GM23248 (cell line): ENCODE results near the gene GSTO2. TPM values are rescaled to one million over a fixed set of nuclear protein-coding genes. Genes with fewer than 3 reads are reported as not detected.

Experiments
- DNase-seq: peaks from one replicate; pipeline ENCODE4 v3.0.0-alpha.2; 2015
- H2AFZ ChIP-seq: fragments of 200-600 bp; sonication (generic); 2 replicates; pipeline ENCODE4 v1.6.1; 2016; ENCODE audit warnings: antibody characterized with exemption
- H3F3A ChIP-seq: fragments of 200-600 bp; sonication (generic); 2 replicates; pipeline ENCODE4 v1.6.1; 2016; ENCODE audit warnings: mild to moderate bottlenecking, antibody characterized with exemption, mixed run types; ENCODE audit not compliant: insufficient read depth
- H3K27ac ChIP-seq: fragments of 200-600 bp; sonication (generic); 2 replicates; pipeline ENCODE4 v1.5.1; 2016; ENCODE audit warnings: mild to moderate bottlenecking
- H3K27me3 ChIP-seq: fragments of 200-600 bp; sonication (generic); replicated peaks from 2 replicates; pipeline ENCODE4 v1.6.1; 2016; ENCODE audit warnings: mild to moderate bottlenecking; ENCODE audit not compliant: insufficient read depth
- H3K36me3 ChIP-seq: fragments of 200-600 bp; sonication (generic); 2 replicates; pipeline ENCODE4 v1.6.1; 2016; ENCODE audit warnings: low read depth, mild to moderate bottlenecking
- H3K4me1 ChIP-seq: fragments of 200-600 bp; sonication (generic); 2 replicates; pipeline ENCODE4 v1.6.1; 2016; ENCODE audit warnings: mild to moderate bottlenecking; ENCODE audit not compliant: insufficient read depth
- H3K4me2 ChIP-seq: fragments of 200-600 bp; sonication (generic); one replicate; pipeline ENCODE4 v1.6.1; 2016; ENCODE audit warnings: mild to moderate bottlenecking; ENCODE audit not compliant: unreplicated experiment
- H3K4me3 ChIP-seq: fragments of 200-600 bp; sonication (generic); 2 replicates; pipeline ENCODE4 v1.5.1; 2016; ENCODE audit warnings: mild to moderate bottlenecking
- H3K79me2 ChIP-seq: fragments of 200-600 bp; sonication (generic); 2 replicates; pipeline ENCODE4 v1.6.1; 2016; ENCODE audit warnings: mild to moderate bottlenecking; ENCODE audit not compliant: insufficient read depth
- H3K9ac ChIP-seq: fragments of 200-600 bp; sonication (generic); 2 replicates; pipeline ENCODE4 v1.6.1; 2016; ENCODE audit warnings: mild to moderate bottlenecking
- H3K9me2 ChIP-seq: fragments of 200-600 bp; sonication (generic); 2 replicates; pipeline ENCODE4 v1.6.1; 2016; ENCODE audit warnings: mixed run types, mild to moderate bottlenecking, moderate library complexity; ENCODE audit not compliant: insufficient read depth
- H3K9me3 ChIP-seq: fragments of 200-600 bp; sonication (generic); one replicate; pipeline ENCODE4 v1.6.1; 2017; ENCODE audit warnings: low read depth
- H4K20me1 ChIP-seq: fragments of 200-600 bp; sonication (generic); 2 replicates; pipeline ENCODE4 v1.6.0; 2016; ENCODE audit not compliant: insufficient read depth
- EZH2 ChIP-seq: fragments of 200-600 bp; sonication (generic); IDR thresholded peaks from 2 replicates; pipeline ENCODE4 v1.6.1; 2018; ENCODE audit warnings: antibody characterized with exemption, mild to moderate bottlenecking; ENCODE audit not compliant: insufficient read depth, poor library complexity, severe bottlenecking
- EZH2phosphoT487 ChIP-seq: fragments of 200-600 bp; sonication (generic); IDR thresholded peaks from 2 replicates; pipeline ENCODE4 v1.6.1; 2018; ENCODE audit warnings: antibody characterized with exemption, moderate library complexity, mild to moderate bottlenecking, low read depth; ENCODE audit not compliant: insufficient read depth
- WGBS, 2 experiments: methylation state at CpG; one replicate each; pipeline ENCODE4 v1.1.6; 2015 to 2017; ENCODE audit warnings: low lambda C conversion rate in 2 of 2, low coverage in 1 of 2; ENCODE audit errors: missing lambda C conversion rate in 2 of 2; 5-methylcytosine and 5-hydroxymethylcytosine counted together
- in situ Hi-C: fragments of 300-500 bp; cut with MboI; formaldehyde crosslinking; loops from 2 replicates; pipeline ENCODE4 v1.15.0; 2020
- polyA plus RNA-seq: library from polyadenylated mRNA; unstranded; fragments of >200 nt; fragmentation: Nextera tagmentation; extraction: Ambion mirVana; gene quantifications from 2 replicates; pipeline ENCODE4 v1.2.1, GENCODE V29; 2016
- total RNA-seq: library from RNA; depleted of rRNA; stranded (reverse); fragments of >200 nt; shearing (Covaris generic); gene quantifications from 2 replicates; pipeline ENCODE4 v1.2.3, GENCODE V29; 2014

Gene GSTO2
- total and polyA plus RNA-seq, 2 experiments from 2014 or later, result 1.1 to 2.2 TPM

GRCh38 chr10:104344219-104344618, 75.2 kb downstream of the GSTO2 start:
- Histone ChIP-seq H3K27me3 (no peaks in the 10 kb centered on the region), H2AFZ (no peak overlapping the region), H3K9ac (no peak overlapping the region), H3K27ac (no peak overlapping the region), H3K9me2 (no peaks in the 10 kb centered on the region), H3K4me2 (no peak overlapping the region), H3K36me3 (no peaks in the 10 kb centered on the region), H3K79me2 (no peaks in the 10 kb centered on the region), H3K4me3 (no peak overlapping the region), H3F3A (peaks cover 18% of the 10 kb centered on the region), H3K9me3 (no peaks in the 10 kb centered on the region), H4K20me1 (no peaks in the 10 kb centered on the region), H3K4me1 (peaks cover 18% of the 10 kb centered on the region)
- WGBS, 2 experiments, result 91 to 100% methylated on average over 1 of the region's 1 CpG
- DNase-seq, result no peak
- TF ChIP-seq EZH2 (no peak), EZH2phosphoT487 (no peak)
- in situ Hi-C loops, result loop anchor here (10.0 kb wide), 1 partner anchor 49 kb away; no protein-coding TSS in a partner anchor

- no peak for TF ChIP-seq EZH2phosphoT487
- no peak for TF ChIP-seq EZH2
- H3K4me1 ChIP-seq, result peaks cover 18% of the 10 kb centered on the region
- in situ Hi-C loops, result loop anchor here (5.0 to 10.0 kb wide), 2 partner anchors 51 to 298 kb away; no protein-coding TSS in a partner anchor
- peaks cover 20% of the 10 kb centered on the region for H3F3A ChIP-seq
- no peak overlapping the region for H2AFZ ChIP-seq
- no peaks in the 10 kb centered on the region for H3K27me3 ChIP-seq
- H3K79me2 ChIP-seq, result no peaks in the 10 kb centered on the region
- H3K9ac ChIP-seq, result no peak overlapping the region
- no peak overlapping the region for H3K27ac ChIP-seq
- H3K9me3 ChIP-seq, result no peaks in the 10 kb centered on the region
- no peak overlapping the region for H3K4me3 ChIP-seq
- no peaks in the 10 kb centered on the region for H3K36me3 ChIP-seq
- no peaks in the 10 kb centered on the region for H3K9me2 ChIP-seq
- no peak for DNase-seq
- H3K4me2 ChIP-seq, result no peak overlapping the region
- H4K20me1 ChIP-seq, result no peaks in the 10 kb centered on the region
Measured at GRCh38 chr10:104345515-104345914, 76.5 kb downstream of the GSTO2 start.

- no peak overlapping the region for H3K4me3 ChIP-seq
- no peak overlapping the region for H2AFZ ChIP-seq
- H3K9me3 ChIP-seq, result no peaks in the 10 kb centered on the region
- H4K20me1 ChIP-seq, result no peaks in the 10 kb centered on the region
- in situ Hi-C loops, result loop anchor here (5.0 to 10.0 kb wide), 2 partner anchors 51 to 299 kb away; no protein-coding TSS in a partner anchor
- no peak for TF ChIP-seq EZH2phosphoT487
- TF ChIP-seq EZH2, result no peak
- no peaks in the 10 kb centered on the region for H3K36me3 ChIP-seq
- peaks cover 23% of the 10 kb centered on the region for H3K4me1 ChIP-seq
- no peaks in the 10 kb centered on the region for H3K27me3 ChIP-seq
- peaks cover 24% of the 10 kb centered on the region for H3F3A ChIP-seq
- H3K4me2 ChIP-seq, result no peak overlapping the region
- no peak for DNase-seq
- whole genome bisulfite sequencing, 2 experiments, result 72 to 93% methylated on average over 4 of the region's 4 CpGs
- no peak overlapping the region for H3K27ac ChIP-seq
- no peaks in the 10 kb centered on the region for H3K79me2 ChIP-seq
- H3K9ac ChIP-seq, result no peak overlapping the region
- no peaks in the 10 kb centered on the region for H3K9me2 ChIP-seq
Measured at GRCh38 chr10:104345941-104346340, 77.0 kb downstream of the GSTO2 start.

GRCh38 chr10:104347295-104348045, 78.5 kb downstream of the GSTO2 start:
- H3K4me3 ChIP-seq, result no peak overlapping the region
- TF ChIP-seq EZH2, result no peak
- no peak for TF ChIP-seq EZH2phosphoT487
- peaks cover 39% of the 10 kb centered on the region for H3F3A ChIP-seq
- WGBS, 2 experiments, result 86 to 88% methylated on average over 4 of the region's 4 CpGs
- H3K9ac ChIP-seq, result no peak overlapping the region
- no peaks in the 10 kb centered on the region for H3K79me2 ChIP-seq
- no peaks in the 10 kb centered on the region for H3K9me2 ChIP-seq
- no peaks in the 10 kb centered on the region for H3K27me3 ChIP-seq
- no peaks in the 10 kb centered on the region for H4K20me1 ChIP-seq
- H3K36me3 ChIP-seq, result no peaks in the 10 kb centered on the region
- H3K4me1 ChIP-seq, result peaks cover 34% of the 10 kb centered on the region
- no peaks in the 10 kb centered on the region for H3K9me3 ChIP-seq
- no peak overlapping the region for H3K27ac ChIP-seq
- no peak overlapping the region for H3K4me2 ChIP-seq
- in situ Hi-C loops, result loop anchor here (5.0 to 10.0 kb wide), 2 partner anchors 53 to 300 kb away; no protein-coding TSS in a partner anchor
- no peak overlapping the region for H2AFZ ChIP-seq
- no peak for DNase-seq
